SJSA1 (cell line): Measurements from ENCODE around the gene BRSK1. TPM values are rescaled to one million over a fixed set of nuclear protein-coding genes. Genes with fewer than 3 reads are reported as not detected.

Experiments
- DNase-seq, 2 experiments: peaks; one replicate each; pipeline ENCODE4 v3.0.0-alpha.2; 2015 to 2020; ENCODE audit warnings: low spot score in 2 of 2, low read depth in 1 of 2
- H3K27ac ChIP-seq: fragments of 250-450 bp; sonication (Bioruptor Pico); 2 replicates; pipeline ENCODE4 v1.5.1; 2020; ENCODE audit warnings: mild to moderate bottlenecking, moderate library complexity
- H3K27me3 ChIP-seq: fragments of 250-450 bp; sonication (Bioruptor Pico); replicated peaks from 2 replicates; pipeline ENCODE4 v1.5.1; 2020; ENCODE audit warnings: mild to moderate bottlenecking, moderate library complexity
- H3K36me3 ChIP-seq: fragments of 250-450 bp; sonication (Bioruptor Pico); 2 replicates; pipeline ENCODE4 v1.5.1; 2020; ENCODE audit warnings: mild to moderate bottlenecking
- H3K4me1 ChIP-seq: fragments of 250-450 bp; sonication (Bioruptor Pico); replicated peaks from 2 replicates; pipeline ENCODE4 v1.6.1; 2021; ENCODE audit warnings: mild to moderate bottlenecking
- H3K4me3 ChIP-seq: fragments of 250-450 bp; sonication (Bioruptor Pico); 2 replicates; pipeline ENCODE4 v1.5.1; 2020; ENCODE audit warnings: mild to moderate bottlenecking
- H3K9me3 ChIP-seq: fragments of 250-450 bp; sonication (Bioruptor Pico); replicated peaks from 2 replicates; pipeline ENCODE4 v1.5.1; 2020; ENCODE audit warnings: mild to moderate bottlenecking
- total RNA-seq: library from RNA; depleted of rRNA; stranded (reverse); fragments of >200 nt; shearing (Covaris generic); gene quantifications from 2 replicates; pipeline ENCODE4 v1.2.3, GENCODE V29; 2014

BRSK1 gene
- total RNA-seq, 1 experiment from 2014 or later: 8.5 TPM

- Histone ChIP-seq H3K9me3 (no peaks in the 10 kb centered on the region), H3K27ac (no peak overlapping the region), H3K4me1 (no peaks in the 10 kb centered on the region), H3K27me3 (no peaks in the 10 kb centered on the region), H3K36me3 (peaks cover 36% of the 10 kb centered on the region), H3K4me3 (no peak overlapping the region)
- no peak for DNase-seq
Observed at GRCh38 chr19:55248704-55249103, 35.1 kb upstream of the BRSK1 start.

DNA sequence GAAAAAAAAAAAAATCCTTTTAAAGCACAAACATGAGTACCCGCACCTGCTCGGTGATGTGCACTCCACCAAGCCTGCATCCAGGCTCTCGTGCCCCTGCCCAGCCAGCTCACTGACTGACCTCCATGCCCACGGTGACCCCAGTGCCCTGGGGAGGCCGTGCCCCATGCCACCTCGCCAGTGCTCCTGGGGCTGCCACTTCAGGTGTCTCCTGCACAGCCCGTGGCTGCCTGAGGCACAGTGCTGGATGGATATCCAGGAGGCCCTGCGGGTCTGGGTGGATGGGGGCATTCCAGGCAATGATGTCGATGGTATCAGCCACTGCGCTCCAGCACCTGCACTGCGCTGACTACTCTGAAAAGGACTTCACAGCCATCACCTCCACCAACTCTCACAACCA, 34.0 kb upstream of the BRSK1 start:
- no peak for DNase-seq
- no peaks in the 10 kb centered on the region for H3K4me1 ChIP-seq
- no peak overlapping the region for H3K4me3 ChIP-seq
- peaks cover 31% of the 10 kb centered on the region for H3K36me3 ChIP-seq
- no peak overlapping the region for H3K27ac ChIP-seq
- H3K9me3 ChIP-seq: no peaks in the 10 kb centered on the region
- H3K27me3 ChIP-seq: no peaks in the 10 kb centered on the region

GRCh38 chr19:55250262-55251036, 33.3 kb upstream of the BRSK1 start:
- no peak for DNase-seq
- no peaks in the 10 kb centered on the region for H3K27me3 ChIP-seq
- H3K4me1 ChIP-seq: no peaks in the 10 kb centered on the region
- H3K36me3 ChIP-seq: peaks cover 32% of the 10 kb centered on the region
- no peak overlapping the region for H3K4me3 ChIP-seq
- H3K27ac ChIP-seq: no peak overlapping the region
- no peaks in the 10 kb centered on the region for H3K9me3 ChIP-seq

GRCh38 chr19:55251341-55252081, 32.3 kb upstream of the BRSK1 start:
- H3K4me1 ChIP-seq: no peaks in the 10 kb centered on the region; the same call in 1 of the 2 replicates
- no peak for DNase-seq
- H3K27me3 ChIP-seq: no peaks in the 10 kb centered on the region
- H3K27ac ChIP-seq: no peak overlapping the region
- H3K4me3 ChIP-seq: no peak overlapping the region
- peaks cover 37% of the 10 kb centered on the region for H3K36me3 ChIP-seq
- no peaks in the 10 kb centered on the region for H3K9me3 ChIP-seq

DNA sequence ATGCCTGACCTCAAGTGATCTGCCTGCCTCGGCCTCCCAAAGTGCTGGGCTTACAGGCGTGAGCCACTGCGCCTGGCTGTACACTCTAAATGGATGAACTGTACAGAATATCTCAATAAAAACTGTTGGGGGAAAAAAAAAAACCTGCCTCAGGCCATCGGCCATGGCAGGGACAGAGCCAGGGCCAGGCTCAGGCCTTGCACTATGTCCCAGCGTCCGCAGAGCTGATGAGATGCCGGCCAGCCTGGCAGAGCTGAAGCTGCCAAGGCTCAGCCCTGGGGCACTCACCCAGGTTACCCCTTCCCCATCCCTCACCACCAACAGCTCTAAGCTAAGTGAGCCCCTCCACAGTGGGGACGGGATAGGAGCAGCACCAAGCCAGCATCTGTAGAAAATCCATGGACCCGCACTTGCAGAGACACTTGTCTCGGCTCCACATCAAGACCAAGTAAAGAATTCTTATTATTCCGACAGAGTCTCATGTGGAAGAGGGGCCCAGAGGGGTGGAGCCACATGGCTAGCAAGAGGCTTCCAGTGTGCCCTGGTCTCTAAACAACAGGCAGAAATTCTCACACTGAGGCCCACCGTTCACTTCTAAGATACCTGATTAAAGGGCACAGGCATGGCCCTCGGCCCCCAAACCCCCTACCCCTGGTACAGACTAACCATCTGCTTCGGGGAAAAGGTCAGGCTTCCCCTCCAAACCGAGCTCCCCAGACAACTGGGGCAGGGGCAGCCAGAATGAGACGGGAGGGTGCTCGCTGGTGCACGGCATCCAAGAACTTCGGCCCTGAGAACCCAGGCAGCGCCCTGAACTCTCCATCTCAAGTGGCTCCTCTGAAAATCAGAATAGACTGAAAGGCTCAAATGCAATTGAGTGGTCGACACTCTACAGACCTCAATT, 30.8 kb upstream of the BRSK1 start:
- no peak overlapping the region for H3K27ac ChIP-seq
- no peaks in the 10 kb centered on the region for H3K9me3 ChIP-seq
- no peak for DNase-seq
- peaks cover 11% of the 10 kb centered on the region; the same call in 1 of the 2 replicates for H3K4me1 ChIP-seq
- peaks cover 39% of the 10 kb centered on the region for H3K36me3 ChIP-seq
- no peak overlapping the region for H3K4me3 ChIP-seq
- H3K27me3 ChIP-seq: no peaks in the 10 kb centered on the region

DNA sequence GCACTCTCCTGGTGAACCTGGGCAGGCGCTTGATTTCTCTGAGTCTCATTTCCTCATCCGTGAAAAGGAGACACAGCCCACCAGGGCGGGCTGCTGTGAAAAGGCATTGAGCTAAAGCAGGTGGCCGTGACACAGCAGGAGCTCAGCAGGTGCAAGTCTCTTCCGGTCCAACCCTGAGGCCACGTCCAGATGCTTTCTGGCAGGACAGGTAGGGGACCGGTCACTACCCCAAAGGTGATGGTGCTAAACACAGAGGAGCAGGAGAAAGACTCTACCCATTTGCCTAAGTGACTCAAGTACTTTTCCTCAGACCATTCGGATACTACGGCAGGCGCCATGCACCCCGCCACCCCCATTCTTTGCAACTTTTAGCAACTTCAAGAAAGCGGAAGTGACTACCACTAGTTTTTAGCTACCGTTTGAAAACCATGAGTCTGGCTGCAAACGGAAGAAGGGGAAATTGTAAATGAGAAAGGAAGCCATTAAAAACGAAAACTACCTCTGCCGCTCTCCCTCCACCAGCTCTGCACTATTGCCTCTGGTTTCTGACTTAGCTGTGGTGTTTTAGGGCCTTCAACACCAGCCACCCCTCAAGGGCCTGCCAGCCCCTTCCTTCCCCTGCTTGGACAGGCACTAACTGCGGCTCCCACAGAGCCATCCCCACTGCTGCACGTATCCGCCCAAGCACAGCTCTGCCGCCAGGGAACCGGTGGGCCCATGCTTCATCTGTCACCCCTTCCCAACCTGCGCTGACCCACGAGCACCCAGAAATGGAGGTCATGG, 29.8 kb upstream of the BRSK1 start:
- H3K4me3 ChIP-seq: no peak overlapping the region

GRCh38 chr19:55254625-55254977, 29.2 kb upstream of the BRSK1 start:
- peak in 1 of 2 experiments; percentile 38 for DNase-seq
- H3K27ac ChIP-seq: no peak overlapping the region
- peaks cover 42% of the 10 kb centered on the region for H3K36me3 ChIP-seq
- H3K4me3 ChIP-seq: no peak overlapping the region
- H3K4me1 ChIP-seq: peaks cover 13% of the 10 kb centered on the region
- H3K9me3 ChIP-seq: no peaks in the 10 kb centered on the region
- no peaks in the 10 kb centered on the region for H3K27me3 ChIP-seq

More for the DNA sequence above, 29.8 kb upstream of the BRSK1 start:
- peaks cover 42% of the 10 kb centered on the region for H3K36me3 ChIP-seq
- no peaks in the 10 kb centered on the region for H3K27me3 ChIP-seq
- H3K4me1 ChIP-seq: peaks cover 11% of the 10 kb centered on the region; the same call in 1 of the 2 replicates
- H3K9me3 ChIP-seq: no peaks in the 10 kb centered on the region
- DNase-seq: no peak
- H3K27ac ChIP-seq: no peak overlapping the region

DNA sequence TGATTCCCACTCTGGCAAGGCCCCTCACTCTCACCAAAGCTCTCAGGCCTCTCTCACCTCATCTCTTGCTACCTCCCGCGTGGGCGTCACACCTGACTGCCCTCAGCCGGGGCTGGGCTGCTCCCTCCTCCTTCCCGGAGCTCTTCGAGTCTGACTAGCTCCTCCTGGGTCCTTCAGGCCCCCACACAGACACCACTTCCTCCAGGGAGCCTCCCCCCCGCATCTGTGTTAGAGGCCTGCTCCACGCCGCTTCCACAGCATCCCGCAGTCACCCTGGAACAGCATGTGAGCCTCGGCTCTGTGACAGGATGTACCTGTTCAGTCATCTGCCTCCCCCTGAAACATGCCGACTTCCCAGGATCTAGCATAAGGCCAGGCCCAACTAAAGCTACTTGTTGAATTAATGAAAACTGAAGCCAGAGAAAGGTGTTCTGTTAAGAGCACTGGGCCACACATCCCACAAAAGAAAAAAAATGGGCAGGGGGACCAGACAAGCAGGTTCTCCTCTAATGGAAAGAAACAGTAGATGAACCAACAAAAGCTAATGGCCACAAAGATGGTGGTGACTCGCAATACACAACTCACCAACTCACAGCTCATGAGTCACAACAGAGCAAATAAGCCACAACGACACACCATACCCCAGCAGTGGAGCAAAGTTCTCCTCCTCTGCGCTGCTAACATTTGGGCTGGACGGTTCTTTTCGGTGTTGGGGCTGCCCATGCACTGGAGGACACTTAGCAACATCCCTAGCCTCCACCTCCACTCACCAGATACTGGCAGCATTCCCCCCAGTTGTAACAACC, 28.0 kb upstream of the BRSK1 start:
- Histone ChIP-seq H3K27ac (no peak overlapping the region), H3K9me3 (no peaks in the 10 kb centered on the region), H3K4me1 (peaks cover 18% of the 10 kb centered on the region), H3K36me3 (peaks cover 40% of the 10 kb centered on the region), H3K4me3 (no peak overlapping the region), H3K27me3 (no peaks in the 10 kb centered on the region)
- DNase-seq: peak in 1 of 2 experiments; percentile 41

GRCh38 chr19:55256562-55257460, 27.0 kb upstream of the BRSK1 start:
- Histone ChIP-seq H3K36me3 (peaks cover 38% of the 10 kb centered on the region), H3K4me1 (peaks cover 18% of the 10 kb centered on the region), H3K9me3 (no peaks in the 10 kb centered on the region), H3K27me3 (no peaks in the 10 kb centered on the region), H3K27ac (no peak overlapping the region), H3K4me3 (peak overlapping the region; percentile 82)
- DNase-seq: no peak

GRCh38 chr19:55257461-55258420, 26.1 kb upstream of the BRSK1 start:
- Histone ChIP-seq H3K36me3 (peaks cover 37% of the 10 kb centered on the region), H3K27me3 (no peaks in the 10 kb centered on the region), H3K4me1 (peaks cover 18% of the 10 kb centered on the region), H3K4me3 (peak overlapping the region; percentile 82), H3K9me3 (no peaks in the 10 kb centered on the region), H3K27ac (no peak overlapping the region)
- DNase-seq: peak; percentile 28 to 41

GRCh38 chr19:55258476-55258827, 25.3 kb upstream of the BRSK1 start:
- peak overlapping the region; percentile 28; the same call in 1 of the 2 replicates for H3K27ac ChIP-seq
- H3K27me3 ChIP-seq: no peaks in the 10 kb centered on the region
- H3K4me1 ChIP-seq: peaks cover 18% of the 10 kb centered on the region
- DNase-seq: no peak
- peak overlapping the region; percentile 82 for H3K4me3 ChIP-seq
- no peaks in the 10 kb centered on the region for H3K9me3 ChIP-seq
- H3K36me3 ChIP-seq: peaks cover 37% of the 10 kb centered on the region
